Head of caudate nucleus (tissue), 42 donors: ENCODE data around the gene MEIS2.

Experiments used
- DNase-seq, 42 donors: peaks; one replicate each; pipeline versions ENCODE4 v3.0.0 to v3.0.0-alpha.2; 2020 to 2021; ENCODE audit warnings: mixed read lengths in 7 of 42
- intact Hi-C: fragments of 100-400 bp; cut with DNase I; formaldehyde crosslinking; loops from one replicate; pipeline ENCODE4 v1.15.0; 2022

Gene MEIS2

GRCh38 chr15:37032091-37032775 is 68.1 kb downstream of the MEIS2 start:
- intact Hi-C loops: no loop called here

GRCh38 chr15:37031198-37031597 is 69.2 kb downstream of the MEIS2 start:
- no peak for DNase-seq
- intact Hi-C loops: no loop called here

More at GRCh38 chr15:37032091-37032775, 68.1 kb downstream of the MEIS2 start:
- DNase-seq: peak in 1 of 42 donors; percentile 0

- no peak for DNase-seq
- intact Hi-C loops: no loop called here
Observed at GRCh38 chr15:37028625-37029296, 71.6 kb downstream of the MEIS2 start.

GRCh38 chr15:37020852-37021251 is 79.5 kb downstream of the MEIS2 start:
- no peak for DNase-seq
- intact Hi-C loops: no loop called here

GRCh38 chr15:37019479-37020433 is 80.6 kb downstream of the MEIS2 start:
- intact Hi-C loops: loop anchor here (5.0 kb wide), 1 partner anchor 83 kb away; the partner anchor contains the start of gene MEIS2
- peak in 2 of 42 donors; percentile 28 to 57 for DNase-seq

GRCh38 chr15:37017031-37017625 is 83.2 kb downstream of the MEIS2 start:
- intact Hi-C loops: loop anchor here (5.0 kb wide), 1 partner anchor 85 kb away; the partner anchor contains the start of gene MEIS2
- DNase-seq: no peak

DNA sequence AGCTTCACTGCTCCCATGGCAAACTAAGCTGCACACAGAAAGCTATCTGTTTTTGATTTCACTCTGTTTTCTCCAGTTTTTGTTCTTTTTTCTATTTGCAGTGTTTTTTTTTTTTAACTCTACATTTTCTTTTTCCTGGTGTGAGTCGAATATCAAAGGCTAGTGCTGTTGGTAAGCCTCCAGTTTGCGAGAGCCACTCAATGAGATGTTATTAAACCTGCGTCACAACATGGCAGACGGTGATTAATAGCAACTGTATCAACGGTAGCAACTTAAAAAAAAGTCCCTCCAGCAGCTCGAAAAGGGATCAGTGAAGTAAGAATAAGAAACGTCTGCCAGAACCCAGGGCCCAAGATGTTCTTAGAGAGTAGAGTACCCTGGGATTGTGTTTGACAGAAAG is 84.1 kb downstream of the MEIS2 start:
- intact Hi-C loops: loop anchor here (5.0 kb wide), 1 partner anchor 86 kb away; the partner anchor contains the start of gene MEIS2
- peak in 1 of 42 donors; percentile 59 for DNase-seq

DNA sequence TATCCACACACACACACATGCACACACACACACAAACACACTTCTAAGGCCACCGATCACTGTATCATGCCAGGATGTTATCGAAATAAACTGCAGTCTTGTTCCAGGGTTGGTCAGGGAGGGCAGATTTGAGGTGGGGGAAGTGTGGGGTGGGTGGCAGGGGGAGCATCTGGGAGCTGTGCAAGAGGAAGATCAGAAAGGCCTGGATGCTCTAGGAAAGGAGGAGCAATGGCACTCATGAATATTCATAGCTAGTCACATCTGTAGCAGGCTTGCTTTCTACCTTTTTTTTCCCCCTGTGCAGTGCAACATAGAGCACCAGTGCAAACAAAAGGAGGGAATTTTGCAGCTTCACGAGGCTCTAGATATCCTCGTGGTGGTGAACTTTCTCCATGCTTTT is 84.9 kb downstream of the MEIS2 start:
- intact Hi-C loops: loop anchor here (5.0 kb wide), 1 partner anchor 87 kb away; the partner anchor contains the start of gene MEIS2
- DNase-seq: no peak

DNA sequence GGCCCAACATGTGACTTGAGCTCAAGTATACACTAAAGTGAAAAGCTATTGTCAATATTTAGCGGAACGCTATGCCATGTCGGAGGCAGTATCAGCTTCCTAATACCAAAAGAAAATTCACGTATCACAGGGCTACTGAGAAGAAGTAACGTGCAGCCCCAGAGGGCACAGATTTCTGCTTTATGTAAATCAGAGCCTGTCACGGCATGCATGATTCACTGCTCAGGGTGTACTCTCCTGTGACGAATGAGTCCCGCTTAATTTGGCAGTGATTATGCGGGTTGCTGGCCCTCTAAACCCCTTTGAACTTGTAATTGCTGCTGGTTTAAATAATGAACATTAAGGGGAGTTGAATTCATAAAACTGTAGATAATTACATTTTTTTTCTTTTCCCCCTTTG is 85.3 kb downstream of the MEIS2 start:
- intact Hi-C loops: loop anchor here (5.0 kb wide), 1 partner anchor 87 kb away; the partner anchor contains the start of gene MEIS2
- DNase-seq: peak in 28 of 42 donors; percentile 22 to 85 (median 53)

GRCh38 chr15:37014566-37014965 is 85.8 kb downstream of the MEIS2 start:
- intact Hi-C loops: no loop called here
- no peak for DNase-seq

DNA sequence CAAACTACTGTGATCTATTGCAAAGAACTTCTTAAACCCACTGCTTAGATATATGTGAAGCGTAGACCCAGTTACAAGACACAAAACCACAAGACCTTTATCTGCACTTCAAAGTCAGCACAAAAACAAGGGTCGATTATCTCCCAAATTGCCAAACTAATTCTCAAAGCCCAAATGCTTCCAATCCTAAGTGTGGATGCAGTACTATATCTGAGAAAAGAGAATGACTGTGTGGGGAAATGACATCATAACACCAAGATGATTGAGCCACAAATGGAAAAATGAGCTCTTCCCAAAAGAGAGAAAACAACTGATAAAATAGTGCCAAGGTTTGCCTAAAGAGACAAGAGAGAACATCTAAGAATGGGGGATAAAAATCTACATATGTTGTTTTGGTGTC is 86.2 kb downstream of the MEIS2 start:
- no peak for DNase-seq
- intact Hi-C loops: no loop called here

DNA sequence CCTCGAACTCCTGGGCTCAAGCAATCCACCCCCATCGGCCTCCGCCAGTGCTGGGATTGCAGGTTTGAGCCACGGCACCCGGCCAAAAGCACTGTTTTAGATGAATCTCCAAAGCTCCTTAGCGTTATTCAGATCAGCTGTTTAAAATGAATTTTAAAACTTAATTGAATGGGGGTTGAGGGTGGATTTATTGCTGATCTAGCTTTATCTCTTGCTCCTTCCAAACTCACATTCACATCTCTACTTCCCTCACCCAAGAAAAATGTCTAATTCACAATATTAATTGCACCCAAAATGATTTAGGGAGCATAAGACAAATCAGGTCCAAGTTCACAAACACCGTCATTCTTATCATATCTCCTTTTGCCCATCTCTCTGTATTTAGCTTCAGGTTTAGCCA is 89.8 kb downstream of the MEIS2 start:
- intact Hi-C loops: no loop called here
- DNase-seq: no peak

DNA sequence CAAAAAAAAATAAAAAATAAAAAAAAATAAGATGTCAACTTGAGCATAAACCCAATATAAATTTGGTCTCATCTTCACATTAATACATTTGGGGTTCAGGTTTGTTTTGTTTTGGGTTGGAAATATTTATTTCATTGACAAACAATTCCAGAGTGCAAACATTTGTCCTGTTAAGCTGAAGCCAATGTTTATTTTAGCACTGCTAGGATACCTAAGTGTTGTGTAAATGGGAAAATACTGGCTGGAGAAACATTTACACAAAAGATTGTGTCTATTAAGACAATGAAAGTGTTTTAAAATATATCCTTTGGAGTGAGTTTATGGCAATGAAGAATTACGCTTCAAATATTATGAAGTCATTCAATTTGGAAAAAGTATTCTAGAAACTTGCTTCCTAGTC is 91.1 kb downstream of the MEIS2 start:
- intact Hi-C loops: no loop called here
- DNase-seq: no peak

GRCh38 chr15:37008205-37008604 is 92.1 kb downstream of the MEIS2 start:
- intact Hi-C loops: no loop called here
- DNase-seq: no peak

DNA sequence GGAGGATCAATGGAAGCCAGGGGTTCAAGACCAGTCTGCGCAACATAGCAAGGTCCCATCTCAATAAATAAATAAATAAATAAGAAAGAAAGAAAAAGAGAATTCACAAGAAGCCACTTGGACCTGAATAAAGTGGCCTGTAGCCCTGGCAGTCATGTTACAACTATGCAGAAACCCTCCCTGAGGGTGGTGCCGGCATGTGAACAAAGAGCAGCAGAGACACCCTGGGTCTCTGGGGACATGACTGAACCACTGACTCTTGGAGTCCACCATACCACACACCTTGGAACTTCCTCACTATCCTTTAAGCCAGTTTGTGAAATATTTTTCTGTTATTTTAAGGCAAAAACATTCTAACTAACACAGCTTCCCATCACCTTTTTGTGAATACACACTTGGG is 93.0 kb downstream of the MEIS2 start:
- DNase-seq: no peak
- intact Hi-C loops: no loop called here

DNA sequence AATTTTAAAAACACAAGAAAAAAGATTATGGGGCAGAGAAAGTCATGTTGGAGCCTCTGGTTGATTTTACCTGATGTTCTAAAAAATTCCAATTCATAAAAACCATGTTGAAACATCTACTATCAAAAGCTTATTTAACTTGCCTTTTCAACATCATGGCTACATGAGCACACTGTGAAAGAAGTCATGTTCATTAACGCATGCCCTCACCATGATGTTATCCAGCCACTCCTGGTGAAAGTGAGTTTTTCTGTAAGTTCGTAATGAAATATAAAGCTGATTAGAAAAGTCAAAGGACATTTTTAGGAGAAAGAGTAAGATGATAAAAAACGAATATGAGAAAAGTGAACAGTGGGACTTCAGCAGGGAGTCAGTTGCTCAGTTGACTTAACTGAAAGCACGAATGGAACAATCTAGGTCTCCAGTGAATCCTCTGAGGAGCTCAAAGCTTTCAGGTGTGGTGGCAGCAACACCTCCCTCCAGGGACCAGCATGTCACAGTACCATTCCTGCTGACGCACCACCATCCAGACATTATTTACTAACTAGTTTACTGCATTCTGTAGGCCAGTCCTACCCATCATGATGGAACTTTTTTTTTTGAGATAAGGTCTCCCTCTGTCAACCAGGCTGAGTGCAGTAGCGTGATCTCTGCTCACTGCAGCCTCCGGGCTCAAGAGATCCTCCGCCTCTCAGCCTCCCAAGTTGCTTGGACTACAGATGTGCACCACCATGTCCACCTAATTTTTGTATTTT is 95.2 kb downstream of the MEIS2 start:
- no peak for DNase-seq
- intact Hi-C loops: no loop called here

DNA sequence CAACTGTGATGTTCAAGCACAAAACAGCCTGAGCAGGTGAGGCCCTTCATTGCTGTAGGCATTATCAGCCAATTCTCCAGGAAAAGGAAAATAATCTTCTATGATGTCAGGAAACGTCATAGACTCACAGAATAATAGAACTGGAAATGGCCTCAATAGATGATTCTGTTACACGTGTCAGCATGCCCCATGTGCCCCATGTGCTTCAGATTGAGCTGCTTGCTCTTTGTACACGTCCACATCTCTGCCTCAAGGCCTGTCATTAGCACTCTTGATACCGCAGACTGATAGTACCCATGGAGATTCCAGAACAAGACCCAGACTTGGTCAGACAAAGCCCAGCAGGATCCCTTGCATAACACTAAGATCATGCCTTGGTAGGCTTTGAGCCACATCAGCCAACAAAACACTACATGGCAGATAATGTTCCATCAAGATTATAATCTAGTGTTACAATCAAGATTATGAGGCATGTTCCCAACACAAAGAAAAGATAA is 95.9 kb downstream of the MEIS2 start:
- DNase-seq: no peak
- intact Hi-C loops: no loop called here

DNA sequence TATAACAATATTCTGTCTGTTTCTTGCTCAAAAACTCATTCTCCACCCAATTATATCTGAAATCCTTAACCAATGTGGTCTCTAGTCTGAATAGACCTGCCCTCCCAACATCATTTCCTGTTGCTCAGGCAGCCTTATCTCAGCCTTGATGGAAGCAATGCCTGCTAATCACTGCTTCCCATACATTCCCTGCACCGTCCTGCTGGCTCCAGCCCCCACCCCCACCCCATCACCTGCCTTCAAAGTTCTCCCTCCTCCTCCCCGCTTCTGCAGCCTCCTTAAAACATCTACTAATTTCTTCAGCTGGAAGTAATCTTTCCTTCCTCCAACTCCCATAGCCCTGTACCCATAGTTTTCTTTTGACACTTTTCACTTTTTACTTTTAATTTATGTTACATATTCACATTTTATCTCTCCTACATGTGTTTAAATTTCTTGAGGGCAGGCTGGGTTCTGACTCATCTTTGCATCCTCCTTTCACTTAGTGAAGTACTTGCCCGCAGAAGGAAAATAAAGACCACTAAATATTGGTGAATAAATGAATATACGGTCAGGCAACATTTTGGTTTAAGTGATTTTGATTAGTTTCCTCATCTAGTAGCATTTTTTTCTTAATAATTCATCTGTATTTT is 98.2 kb downstream of the MEIS2 start:
- no peak for DNase-seq
- intact Hi-C loops: no loop called here
